Ovary (tissue), 9 donors: ENCODE measurements around the gene HBB. TPM values are rescaled to one million over a fixed set of nuclear protein-coding genes. Genes with fewer than 3 reads are reported as not detected.

Source experiments
- DNase-seq, 5 donors: peaks; one replicate each; pipeline ENCODE4 v3.0.0-alpha.2; 2019 to 2020
- H3K27ac ChIP-seq, 2 donors: fragments of 200-600 bp; one replicate each; pipeline versions ENCODE4 v1.5.1 to v1.8.0; 2019 to 2022
- H3K27me3 ChIP-seq: fragments of 200-600 bp; one replicate; pipeline ENCODE4 v1.8.0; 2022
- H3K36me3 ChIP-seq: fragments of 200-600 bp; sonication (generic); one replicate; pipeline ENCODE4 v1.5.1; 2019
- H3K4me1 ChIP-seq: one replicate; pipeline ENCODE4 v1.8.1; 2013; ENCODE audit warnings: mild to moderate bottlenecking, moderate library complexity; ENCODE audit not compliant: insufficient read depth
- H3K4me3 ChIP-seq: fragments of 200-600 bp; sonication (generic); one replicate; pipeline ENCODE4 v1.5.1; 2017
- H3K9me3 ChIP-seq, 2 donors: fragments of 200-600 bp in 1 of 2; sonication (generic) in 1 of 2; one replicate each; pipeline versions ENCODE4 v1.5.1 to v1.8.1; 2013 to 2019; ENCODE audit warnings: mild to moderate bottlenecking in 1 of 2, moderate library complexity in 1 of 2
- EP300 ChIP-seq: sonication (generic); formaldehyde crosslinking; IDR thresholded peaks from one replicate; pipeline ENCODE4 v1.6.1; 2017; ENCODE audit warnings: antibody characterized with exemption
- POLR2A ChIP-seq: fragments of 450-650 bp; IDR thresholded peaks from one replicate; pipeline ENCODE4 v1.6.1; 2017; ENCODE audit warnings: antibody characterized with exemption, mild to moderate bottlenecking, moderate library complexity
- WGBS, 3 donors: extraction: QIAGEN DNeasy Blood & Tissue Kit in 1 of 3; methylation state at CpG; one replicate each; pipeline versions ENCODE4 v1.1.5 to v1.1.7; 2013 to 2017; 5-methylcytosine and 5-hydroxymethylcytosine counted together
- intact Hi-C, 4 donors: fragments of 100-400 bp; cut with DNase I; formaldehyde crosslinking; loops; one replicate each; pipeline versions ENCODE4 v1.11.0 to v1.15.1; 2022 to 2023
- polyA plus RNA-seq, 2 donors: library from polyadenylated mRNA; stranded (reverse); fragments of 200-250 nt in 1 of 2; fragments of 350-450 nt in 1 of 2; fragmentation: Illumina TruSeq in 1 of 2; extraction: RNeasy Lipid Tissue Mini Kit (QIAGEN cat#74804) in 1 of 2; gene quantifications; one replicate each; pipeline ENCODE4 v1.2.3, GENCODE V29; 2013 to 2014
- total RNA-seq, 7 donors: library from RNA; depleted of rRNA in 2 of 7; stranded (reverse); fragments of >200 nt in 2 of 7; fragmentation: NEBNext Ultra II Directional in 3 of 7; extraction: Animal tissue kit (Norgen Biotek cat#: 25700) in 3 of 7; gene quantifications; one replicate each; pipeline versions ENCODE4 v1.1.0 to v1.2.4, GENCODE V29; 2016 to 2023
- TF ChIP-seq, protein P1 (sequence below), 3 donors: fragments of 450-650 bp in 2 of 3; fragments of 200-600 bp in 1 of 3; IDR thresholded peaks; one replicate each; pipeline versions ENCODE4 v1.5.1 to v1.8.0; 2016 to 2022; ENCODE audit warnings: antibody characterized with exemption in 3 of 3, mild to moderate bottlenecking in 1 of 3
- donor health status: DM: no; HTN: no; CAD: no; lungs with moderate emphysema.
- donor health status: DM: no; HTN: no; CAD: no.
- donor health status: Bipolar disorder and iron deficiency.
- donor health status: DM: yes; HTN: yes; CAD: no.
- donor health status: DM: no; HTN: no; CAD: no.
- donor health status: DM: yes; HTN: yes; CAD: no.

Gene HBB
- total and polyA plus RNA-seq, 9 donors = 9.1 to 393 (median 118) TPM

DNA sequence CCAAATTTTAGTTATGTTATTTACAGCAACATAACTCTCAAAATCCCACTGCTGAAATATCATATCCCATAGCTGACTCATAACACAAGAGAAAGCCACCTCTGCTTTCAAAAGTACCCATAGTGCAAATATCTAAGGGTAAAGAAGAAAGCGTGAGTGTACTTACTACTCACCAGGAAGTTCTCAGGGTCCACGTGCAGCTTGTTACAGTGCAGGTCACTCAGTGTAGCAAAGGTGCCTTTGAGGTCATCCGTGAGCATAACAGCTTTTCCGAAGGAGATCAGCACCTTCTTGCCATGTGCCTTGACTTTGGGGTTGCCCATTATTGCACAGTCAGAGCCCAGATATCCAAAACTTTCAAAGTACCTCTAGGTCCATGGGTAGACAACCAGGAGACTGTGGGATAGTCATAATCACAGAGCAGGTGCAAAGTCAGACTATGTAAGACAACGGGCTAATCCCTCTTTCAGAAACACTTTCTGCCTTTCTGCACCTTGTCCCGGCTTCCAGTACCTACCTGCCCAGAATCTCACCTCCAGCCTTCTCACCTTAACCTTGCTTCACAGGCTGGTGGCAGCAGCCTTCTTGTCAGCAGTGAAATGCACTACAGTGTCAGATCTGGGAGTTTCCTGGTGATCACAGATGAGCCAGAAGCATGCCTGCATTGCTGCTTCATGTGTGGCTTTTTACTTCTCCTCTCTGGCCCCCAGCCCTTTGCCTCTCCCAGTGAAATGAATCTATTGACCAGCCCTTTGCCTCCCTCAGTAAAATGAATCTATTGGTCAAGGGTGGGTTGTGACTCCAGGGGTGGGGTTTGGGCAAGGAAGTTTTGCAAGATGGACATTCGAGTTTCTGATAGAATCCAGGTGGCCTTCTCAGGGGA is 16.3 kb upstream of the HBB start:
- H3K9me3 ChIP-seq = no peaks in the 10 kb centered on the region
- H3K27ac ChIP-seq = no peak overlapping the region
- H3K4me3 ChIP-seq = no peak overlapping the region
- TF ChIP-seq, protein P1, sequence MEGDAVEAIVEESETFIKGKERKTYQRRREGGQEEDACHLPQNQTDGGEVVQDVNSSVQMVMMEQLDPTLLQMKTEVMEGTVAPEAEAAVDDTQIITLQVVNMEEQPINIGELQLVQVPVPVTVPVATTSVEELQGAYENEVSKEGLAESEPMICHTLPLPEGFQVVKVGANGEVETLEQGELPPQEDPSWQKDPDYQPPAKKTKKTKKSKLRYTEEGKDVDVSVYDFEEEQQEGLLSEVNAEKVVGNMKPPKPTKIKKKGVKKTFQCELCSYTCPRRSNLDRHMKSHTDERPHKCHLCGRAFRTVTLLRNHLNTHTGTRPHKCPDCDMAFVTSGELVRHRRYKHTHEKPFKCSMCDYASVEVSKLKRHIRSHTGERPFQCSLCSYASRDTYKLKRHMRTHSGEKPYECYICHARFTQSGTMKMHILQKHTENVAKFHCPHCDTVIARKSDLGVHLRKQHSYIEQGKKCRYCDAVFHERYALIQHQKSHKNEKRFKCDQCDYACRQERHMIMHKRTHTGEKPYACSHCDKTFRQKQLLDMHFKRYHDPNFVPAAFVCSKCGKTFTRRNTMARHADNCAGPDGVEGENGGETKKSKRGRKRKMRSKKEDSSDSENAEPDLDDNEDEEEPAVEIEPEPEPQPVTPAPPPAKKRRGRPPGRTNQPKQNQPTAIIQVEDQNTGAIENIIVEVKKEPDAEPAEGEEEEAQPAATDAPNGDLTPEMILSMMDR (IDR thresholded peaks at IDR 0.05) = no peak
- TF ChIP-seq EP300 (no peak), POLR2A (no peak)
- H3K27me3 ChIP-seq = no peaks in the 10 kb centered on the region
- no peak for DNase-seq
- H3K4me1 ChIP-seq = no peaks in the 10 kb centered on the region
- intact Hi-C loops = no loop called here
- H3K36me3 ChIP-seq = no peaks in the 10 kb centered on the region
- 70 to 77% (median 74%) methylated on average over 7 of the region's 7 CpGs for WGBS, 3 donors

DNA sequence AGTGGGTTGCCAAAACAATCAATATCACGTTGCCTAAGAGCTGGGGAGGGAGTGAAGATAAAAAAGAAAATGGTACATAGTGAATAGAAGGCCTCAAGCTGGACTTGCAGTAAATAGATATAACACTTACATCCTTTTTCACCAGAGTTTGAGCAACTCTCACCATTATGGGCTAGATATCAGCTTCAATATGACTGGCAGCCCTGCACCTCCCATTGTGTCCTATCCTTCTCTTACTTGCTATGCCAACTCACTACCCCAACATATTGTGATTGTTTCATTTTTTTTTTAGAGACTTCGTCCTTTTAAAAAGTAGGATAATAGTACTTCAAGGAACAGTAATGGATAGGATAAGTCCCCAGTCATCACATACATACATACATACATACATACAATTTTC is 15.3 kb upstream of the HBB start:
- DNase-seq = no peak
- no peak overlapping the region for H3K27ac ChIP-seq
- no peaks in the 10 kb centered on the region for H3K4me1 ChIP-seq
- no peak overlapping the region for H3K4me3 ChIP-seq
- TF ChIP-seq POLR2A (no peak), EP300 (no peak)
- TF ChIP-seq, protein P1 (IDR thresholded peaks at IDR 0.05) = no peak
- no peaks in the 10 kb centered on the region for H3K36me3 ChIP-seq
- H3K9me3 ChIP-seq = no peaks in the 10 kb centered on the region
- intact Hi-C loops = no loop called here
- WGBS, 3 donors = 44 to 59% (median 53%) methylated on average over 2 of the region's 2 CpGs
- H3K27me3 ChIP-seq = no peaks in the 10 kb centered on the region

DNA sequence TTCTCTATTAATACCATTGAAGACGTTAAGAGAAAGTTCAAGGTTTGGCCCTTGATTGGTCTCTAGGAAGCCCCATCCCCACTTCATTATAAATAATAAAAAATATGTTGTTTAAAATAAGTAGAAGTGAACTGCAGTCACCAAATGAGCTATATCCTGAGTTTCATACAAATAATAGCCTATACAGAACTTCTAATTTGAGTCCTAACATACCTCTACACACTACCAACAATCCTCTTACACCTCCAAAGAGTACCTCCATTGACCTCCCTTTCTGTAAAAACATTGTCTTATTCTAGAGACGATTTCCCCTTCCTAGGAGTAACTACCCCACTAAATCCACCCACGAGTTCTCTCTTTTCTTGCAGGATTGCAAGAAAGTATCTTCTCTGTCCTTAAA is 14.6 kb upstream of the HBB start:
- intact Hi-C loops = no loop called here
- DNase-seq = no peak
- no peak overlapping the region for H3K4me3 ChIP-seq
- H3K27me3 ChIP-seq = no peaks in the 10 kb centered on the region
- TF ChIP-seq POLR2A (no peak), EP300 (no peak)
- TF ChIP-seq, protein P1 (IDR thresholded peaks at IDR 0.05) = no peak
- 49 to 57% (median 50%) methylated on average over 3 of the region's 3 CpGs for WGBS, 3 donors
- H3K36me3 ChIP-seq = no peaks in the 10 kb centered on the region
- H3K9me3 ChIP-seq = no peaks in the 10 kb centered on the region
- H3K4me1 ChIP-seq = no peaks in the 10 kb centered on the region
- no peak overlapping the region for H3K27ac ChIP-seq

DNA sequence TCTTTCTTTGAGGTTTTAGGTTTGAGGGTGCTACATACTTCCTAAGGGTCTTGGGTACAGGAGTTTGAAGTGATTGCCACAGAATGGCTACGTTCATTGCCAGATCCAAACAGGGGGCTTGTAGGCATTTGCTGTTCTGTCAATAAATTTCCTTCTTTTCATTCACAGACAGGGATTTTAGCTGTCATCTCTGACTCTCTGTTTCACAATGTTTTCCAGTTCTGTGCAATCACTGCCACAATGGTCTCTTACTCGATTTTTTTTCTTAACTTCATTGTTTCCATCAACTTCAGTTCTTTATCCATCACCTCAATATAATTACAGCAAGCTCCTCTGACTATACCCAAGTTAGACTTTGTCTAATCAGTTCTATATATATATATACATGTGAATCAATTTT is 13.6 kb upstream of the HBB start:
- H3K27ac ChIP-seq = no peak overlapping the region
- 66 to 85% (median 81%) methylated on average over 2 of the region's 2 CpGs for WGBS, 3 donors
- TF ChIP-seq, protein P1 (IDR thresholded peaks at IDR 0.05) = no peak
- TF ChIP-seq POLR2A = no peak
- no peaks in the 10 kb centered on the region for H3K9me3 ChIP-seq
- H3K4me1 ChIP-seq = no peaks in the 10 kb centered on the region
- H3K36me3 ChIP-seq = no peaks in the 10 kb centered on the region
- intact Hi-C loops = no loop called here
- H3K4me3 ChIP-seq = no peak overlapping the region
- no peaks in the 10 kb centered on the region for H3K27me3 ChIP-seq
- DNase-seq = no peak
